Retina (tissue), 1 donor: ENCODE results near the gene PLA2G2E.
"Not testable (repeated sequence)": the region's sequence is repeated elsewhere in the genome, so short reads cannot be mapped to it uniquely, and the experiment has no call there.

Experiments
- DNase-seq: peaks from one replicate; pipeline ENCODE4 v3.0.0-alpha.2; 2016

Gene PLA2G2E

DNA sequence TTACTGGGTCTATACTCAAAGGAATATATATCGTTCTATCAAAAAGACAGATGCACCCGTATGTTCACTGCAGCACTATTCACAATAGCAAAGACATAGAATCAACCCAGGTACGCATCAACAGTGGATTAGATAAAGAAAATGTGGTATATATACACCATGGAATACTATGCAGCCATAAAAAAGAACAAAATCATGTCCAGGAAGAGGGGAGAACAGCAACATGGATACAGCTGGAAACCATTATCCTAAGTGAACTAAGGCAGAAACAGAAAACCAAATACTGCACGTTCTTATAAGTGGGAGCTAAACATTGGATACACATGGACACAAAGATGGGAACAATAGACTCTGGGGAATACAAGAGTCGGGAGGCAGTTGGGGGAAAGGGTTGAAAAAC is 42.6 kb downstream of the PLA2G2E start:
- not testable (repeated sequence) for DNase-seq

- DNase-seq: no peak
Observed at GRCh38 chr1:19879661-19880060, 43.8 kb downstream of the PLA2G2E start.

DNA sequence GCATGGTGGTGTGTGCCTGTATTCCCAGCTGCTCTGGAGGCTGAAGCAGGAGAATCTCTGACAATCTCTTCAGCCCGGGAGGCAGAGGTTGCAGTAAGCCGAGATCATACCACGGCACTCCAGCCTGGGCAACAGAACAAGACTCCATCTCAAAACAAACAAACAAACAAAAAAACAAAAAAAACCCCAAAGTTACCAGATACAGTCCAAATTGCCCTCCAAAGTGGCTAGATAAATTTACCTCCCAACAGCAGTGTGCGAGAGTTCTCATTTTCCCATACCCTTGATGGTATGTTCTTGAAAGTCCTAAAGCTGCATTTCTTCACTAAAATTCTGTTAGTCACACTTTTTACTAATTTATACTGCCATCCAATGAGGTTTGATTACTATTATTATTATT is 44.2 kb downstream of the PLA2G2E start:
- DNase-seq: no peak

- no peak for DNase-seq
Observed at GRCh38 chr1:19878637-19878985, 44.8 kb downstream of the PLA2G2E start.

- DNase-seq: no peak
Observed at GRCh38 chr1:19877821-19878636, 45.4 kb downstream of the PLA2G2E start.

DNA sequence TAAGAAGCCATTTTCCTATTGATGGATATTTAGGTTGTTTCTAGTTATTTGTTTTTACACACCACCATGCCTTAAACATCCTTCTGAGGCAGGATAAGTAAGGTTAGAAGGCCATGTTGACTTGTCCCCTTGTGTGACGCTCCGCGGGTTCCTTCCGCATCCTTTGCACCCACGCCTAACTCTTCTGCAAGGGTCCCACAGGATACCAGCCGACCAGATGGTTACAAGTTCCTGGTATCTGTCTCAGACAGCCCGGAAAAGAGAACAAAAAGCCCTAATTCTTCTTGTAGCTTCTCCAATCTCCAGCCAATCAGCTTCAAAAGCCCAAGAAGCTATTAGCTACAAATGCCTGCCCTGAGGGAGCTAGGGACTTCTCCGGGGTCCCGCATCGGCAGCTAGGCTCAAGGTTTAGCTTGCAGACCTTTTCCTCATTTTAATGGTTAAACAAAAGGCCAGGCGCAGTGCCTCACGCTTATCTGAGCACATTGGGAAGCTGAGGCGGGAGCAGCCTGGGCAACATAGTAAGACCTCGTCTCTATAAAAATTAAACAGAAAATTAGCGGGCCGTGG is 46.2 kb downstream of the PLA2G2E start:
- DNase-seq: no peak

- no peak for DNase-seq
Observed at GRCh38 chr1:19872190-19872589, 51.2 kb downstream of the PLA2G2E start.
